HG02884 (cell line): Measurements from ENCODE around the gene SNTB2.
"Not testable (repeated sequence)": the region's sequence is repeated elsewhere in the genome, so short reads cannot be mapped to it uniquely, and the experiment has no call there.

Experiments used
- ATAC-seq: cut with Tn5 transposase; IDR thresholded peaks from one replicate; pipeline ENCODE4 v1.9.1; 2021; ENCODE audit warnings: mild to moderate bottlenecking, moderate library complexity; ENCODE audit not compliant: unreplicated experiment

SNTB2 gene

DNA sequence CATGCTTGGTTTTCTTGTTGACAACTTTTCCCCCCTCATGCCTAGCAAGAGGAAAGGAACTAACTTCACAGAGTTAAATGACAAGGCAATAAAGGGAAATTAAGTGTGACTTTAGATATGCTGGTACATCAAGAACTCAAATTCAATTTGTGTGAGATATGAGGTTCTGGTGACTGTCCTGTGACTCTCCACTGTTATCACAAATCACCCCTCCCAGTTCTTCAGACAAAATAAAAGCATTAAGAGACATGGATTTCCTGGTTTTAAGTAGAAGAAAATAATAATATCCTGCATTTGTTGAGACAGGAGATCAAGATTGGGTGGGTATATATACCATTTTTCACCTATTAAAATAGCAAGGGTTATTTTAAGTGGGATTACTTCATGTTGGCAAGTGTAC is 46.2 kb downstream of the SNTB2 start:
- no peak for ATAC-seq

DNA sequence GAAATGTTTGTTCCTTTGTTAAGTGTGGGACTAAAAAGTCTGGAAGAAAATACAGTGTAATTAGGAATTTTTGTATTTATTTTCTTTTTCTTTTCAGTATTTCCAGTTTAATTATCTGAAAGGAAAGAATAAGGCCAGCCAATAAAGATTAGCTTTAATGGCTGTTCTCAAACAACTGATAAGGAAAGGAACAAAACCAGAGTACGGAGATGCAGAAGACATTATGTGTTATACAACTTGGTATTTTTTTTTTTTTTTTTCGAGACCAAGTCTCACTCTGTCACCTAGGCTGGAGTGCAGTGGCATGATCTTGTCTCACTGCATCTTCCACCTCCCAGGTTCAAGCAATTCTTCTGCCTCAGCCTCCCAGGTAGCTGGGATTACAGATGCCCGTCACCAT is 47.5 kb downstream of the SNTB2 start:
- ATAC-seq, result no peak

DNA sequence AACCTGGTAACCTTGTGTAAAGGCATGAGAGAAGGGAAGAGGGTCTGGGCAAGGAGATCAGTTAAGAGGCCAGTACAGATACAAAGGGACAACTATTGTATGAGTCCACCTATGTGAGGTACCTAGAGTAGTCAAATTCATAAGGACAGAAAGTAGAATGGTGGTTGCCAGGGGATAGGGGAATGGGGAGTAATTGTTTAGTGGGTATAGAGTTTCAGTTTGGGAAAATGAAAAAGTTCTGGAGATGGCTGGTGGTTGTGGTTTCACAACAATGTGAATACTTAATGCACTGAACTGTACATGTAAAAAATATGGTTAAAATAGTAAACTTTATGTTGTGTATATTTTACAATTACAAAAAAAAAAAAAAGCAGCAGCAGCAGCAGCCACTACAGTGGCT is 49.4 kb downstream of the SNTB2 start:
- ATAC-seq, result no peak

DNA sequence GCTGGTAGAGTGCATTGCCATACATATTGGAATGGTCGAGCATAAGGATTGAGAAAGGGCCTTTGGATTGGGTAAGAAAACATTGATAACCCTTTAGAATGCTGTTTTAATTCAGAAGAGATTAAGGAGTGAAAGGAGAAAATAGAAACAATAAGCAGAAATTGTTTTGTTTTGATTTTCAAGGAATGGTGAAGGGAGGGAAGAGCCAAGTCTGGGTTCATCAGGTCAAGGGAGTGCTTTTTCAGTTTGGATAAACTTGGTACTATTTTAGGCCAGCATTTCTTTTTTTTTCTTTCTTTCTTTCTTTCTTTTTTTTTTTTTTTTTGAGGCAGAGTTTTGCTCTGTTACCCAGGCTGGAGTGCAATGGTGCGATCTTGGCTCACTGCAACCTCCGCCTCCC is 50.3 kb downstream of the SNTB2 start:
- no peak for ATAC-seq

DNA sequence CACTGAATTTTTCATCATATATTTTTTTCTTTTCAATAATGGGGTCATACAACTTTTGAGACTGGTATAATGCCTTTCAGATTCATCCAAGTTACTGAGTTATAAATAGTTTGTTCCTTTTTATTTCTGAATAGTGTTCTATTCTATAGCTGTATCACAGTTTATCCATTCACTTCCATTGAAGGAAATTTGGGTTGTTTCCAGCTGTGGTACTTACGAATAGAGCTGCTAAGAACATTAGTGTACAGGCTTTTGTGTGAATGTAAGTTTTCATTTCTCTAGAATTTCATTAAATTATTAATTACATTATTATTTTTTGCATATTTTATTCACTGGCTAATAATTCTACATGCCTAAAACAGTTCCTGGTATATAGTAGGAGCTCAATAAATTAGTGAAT is 52.9 kb downstream of the SNTB2 start:
- no peak for ATAC-seq

DNA sequence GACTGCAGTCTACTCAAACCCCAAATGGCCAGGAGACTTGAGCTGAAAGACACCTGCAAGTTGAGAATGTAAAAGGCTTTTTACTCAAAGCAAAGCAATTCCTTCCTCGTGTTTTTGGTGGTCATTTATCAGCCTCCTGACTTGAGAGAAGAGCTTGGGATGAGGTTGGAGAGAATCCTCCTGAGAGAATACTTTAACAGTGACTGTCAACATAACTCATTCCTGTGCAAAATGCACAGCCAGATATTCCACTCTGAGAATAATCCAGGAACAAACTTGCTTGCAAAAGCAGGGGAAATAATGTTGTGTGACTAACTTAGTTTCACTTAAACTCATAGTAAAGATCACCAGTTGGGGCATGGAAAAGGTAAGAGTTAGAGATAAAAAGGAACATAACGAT is 53.4 kb downstream of the SNTB2 start:
- ATAC-seq, result no peak

DNA sequence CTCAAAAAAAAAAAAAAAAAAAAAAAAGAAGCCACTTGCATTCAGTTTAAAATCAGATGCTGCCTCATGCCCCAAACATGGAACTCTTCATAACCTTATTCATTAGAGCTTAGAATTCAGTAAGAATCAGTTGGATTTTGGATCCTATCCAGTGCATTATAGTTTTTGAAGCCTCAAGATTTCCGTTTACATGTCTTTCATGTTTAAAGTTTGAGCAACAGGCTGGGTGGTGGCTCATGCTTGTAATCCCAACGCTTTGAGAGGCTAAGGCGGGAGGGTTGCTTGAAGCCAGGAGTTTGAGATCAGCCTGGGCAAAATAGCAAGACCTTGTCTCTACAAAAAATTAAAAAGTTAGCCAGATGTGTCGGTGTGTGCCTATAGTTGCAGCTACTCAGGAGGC is 55.0 kb downstream of the SNTB2 start:
- no peak for ATAC-seq

DNA sequence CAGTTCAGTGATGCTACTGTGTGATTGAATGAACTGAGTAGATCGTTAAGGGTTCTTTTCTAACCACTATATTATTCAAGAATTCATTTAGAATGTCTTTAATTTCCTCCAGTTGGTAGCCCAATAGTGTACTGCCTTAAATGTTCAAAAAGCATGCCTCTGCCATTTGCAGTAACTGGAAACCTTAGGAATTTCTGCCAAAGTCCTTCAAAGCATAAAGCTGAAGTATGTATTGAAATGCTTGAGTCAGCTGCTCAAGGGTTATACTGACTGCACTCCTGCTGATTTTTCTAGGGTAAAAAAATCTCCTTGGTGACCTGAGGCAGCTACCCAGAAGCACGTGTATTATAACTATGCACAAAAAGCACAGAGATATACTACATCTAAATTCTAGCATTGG is 56.5 kb downstream of the SNTB2 start:
- no peak for ATAC-seq

DNA sequence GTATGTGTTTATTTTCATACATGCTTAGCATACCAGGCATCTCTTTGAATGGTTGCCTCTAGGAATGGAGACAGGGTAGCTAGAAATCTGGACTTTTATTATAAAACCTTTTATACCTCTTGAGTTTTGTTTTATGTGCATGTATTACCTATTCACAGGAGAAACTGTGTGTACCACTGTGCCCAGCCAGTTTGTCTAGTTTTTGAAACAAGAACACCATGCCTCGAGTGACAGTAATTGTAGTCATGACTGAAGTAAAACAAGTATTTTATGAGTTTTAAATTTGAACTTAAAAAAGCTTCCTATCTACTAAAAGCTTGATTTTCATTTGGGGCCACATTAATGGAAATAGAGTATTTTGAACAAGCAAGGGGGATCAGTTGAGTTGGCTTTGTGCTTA is 57.4 kb downstream of the SNTB2 start:
- ATAC-seq, result no peak

DNA sequence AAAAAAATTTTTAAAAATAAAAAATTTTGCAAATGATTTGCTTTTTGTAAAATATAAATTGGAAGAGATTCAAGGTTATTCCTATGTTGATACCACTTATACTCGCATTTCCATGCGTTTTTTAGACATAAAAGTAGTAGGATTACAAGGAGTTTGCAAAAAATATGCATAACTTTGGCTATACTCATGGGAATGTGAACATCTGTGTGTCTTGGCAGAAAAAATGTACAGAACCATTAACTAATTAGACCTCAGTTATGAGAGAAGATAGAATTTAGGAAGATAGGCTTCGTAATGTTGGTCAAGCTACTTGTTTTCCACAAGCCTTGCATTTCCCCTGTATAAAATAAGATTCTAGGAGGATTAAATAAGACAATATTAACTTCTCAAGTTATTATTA is 63.1 kb downstream of the SNTB2 start:
- ATAC-seq, result no peak

DNA sequence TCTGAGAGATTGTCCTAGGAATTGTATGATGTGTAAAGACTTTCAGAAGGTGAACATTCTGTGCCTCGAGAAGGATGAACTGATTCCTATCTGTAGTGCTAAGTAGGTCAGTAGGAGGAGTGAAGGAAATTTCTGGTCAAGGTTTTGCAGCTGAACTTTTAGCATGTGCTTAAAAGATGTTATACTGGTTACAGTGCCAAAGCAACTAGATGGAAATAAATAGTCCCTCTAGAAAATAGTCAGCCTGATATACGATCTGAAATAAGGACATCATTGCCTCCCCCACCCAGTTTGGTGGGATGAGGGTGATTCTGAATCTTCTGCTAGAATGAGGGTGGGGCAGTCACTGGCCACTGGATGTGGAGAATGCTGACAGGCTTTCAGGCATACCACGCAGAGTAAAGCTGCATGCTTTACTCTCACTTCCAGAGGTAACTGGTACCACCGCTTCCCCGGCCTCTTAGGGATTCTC is 66.9 kb downstream of the SNTB2 start:
- no peak for ATAC-seq

DNA sequence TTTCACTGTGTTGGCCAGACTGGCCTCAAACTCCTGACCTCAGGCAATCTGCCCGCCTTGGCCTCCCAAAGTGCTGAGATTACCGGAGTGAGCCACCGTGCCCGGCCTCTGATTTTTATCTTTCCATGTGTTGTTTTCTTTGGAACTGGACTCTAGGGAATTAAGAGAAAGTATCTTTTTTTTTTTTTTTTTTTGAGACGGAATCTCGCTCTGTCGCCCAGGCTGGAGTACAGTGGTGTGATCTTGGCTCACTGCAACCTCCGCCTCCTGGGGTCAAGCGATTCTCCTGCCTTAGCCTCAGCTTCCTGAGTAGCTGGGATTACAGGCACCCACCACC is 72.4 kb downstream of the SNTB2 start:
- ATAC-seq, result not testable (repeated sequence)

DNA sequence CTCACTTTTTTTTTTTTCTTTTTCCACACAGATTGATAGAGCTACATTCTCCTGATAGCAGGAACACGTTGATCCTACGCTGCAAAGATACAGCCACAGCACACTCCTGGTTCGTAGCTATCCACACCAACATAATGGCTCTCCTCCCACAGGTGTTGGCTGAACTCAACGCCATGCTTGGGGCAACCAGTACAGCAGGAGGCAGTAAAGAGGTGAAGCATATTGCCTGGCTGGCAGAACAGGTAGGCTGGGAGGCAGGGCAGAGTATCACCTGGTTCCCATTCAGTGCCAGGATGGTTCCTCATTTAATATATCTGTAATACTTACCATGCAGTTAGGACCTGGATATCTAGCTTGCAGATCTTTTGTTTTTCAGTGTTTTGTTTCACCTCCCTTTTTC is 73.1 kb downstream of the SNTB2 start:
- ATAC-seq, result no peak

DNA sequence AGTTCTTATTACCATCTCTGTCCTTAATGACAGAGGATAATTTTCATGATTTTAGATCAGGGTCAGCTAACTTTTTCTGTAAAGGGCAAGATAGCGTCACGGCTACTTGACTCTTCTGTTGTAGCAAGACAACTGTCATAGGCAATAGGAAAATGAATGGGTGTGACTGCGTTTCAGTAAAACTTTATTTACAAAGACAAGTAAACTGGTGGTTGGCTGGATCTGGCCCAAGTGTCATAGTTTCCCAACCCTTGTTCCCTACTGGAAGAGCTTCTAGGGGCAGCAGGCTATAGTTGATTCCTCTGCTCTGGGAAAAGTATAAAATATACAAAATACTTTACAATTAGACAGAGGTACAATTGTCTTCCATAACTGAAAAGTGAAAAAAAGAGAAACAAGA is 73.5 kb downstream of the SNTB2 start:
- no peak for ATAC-seq

DNA sequence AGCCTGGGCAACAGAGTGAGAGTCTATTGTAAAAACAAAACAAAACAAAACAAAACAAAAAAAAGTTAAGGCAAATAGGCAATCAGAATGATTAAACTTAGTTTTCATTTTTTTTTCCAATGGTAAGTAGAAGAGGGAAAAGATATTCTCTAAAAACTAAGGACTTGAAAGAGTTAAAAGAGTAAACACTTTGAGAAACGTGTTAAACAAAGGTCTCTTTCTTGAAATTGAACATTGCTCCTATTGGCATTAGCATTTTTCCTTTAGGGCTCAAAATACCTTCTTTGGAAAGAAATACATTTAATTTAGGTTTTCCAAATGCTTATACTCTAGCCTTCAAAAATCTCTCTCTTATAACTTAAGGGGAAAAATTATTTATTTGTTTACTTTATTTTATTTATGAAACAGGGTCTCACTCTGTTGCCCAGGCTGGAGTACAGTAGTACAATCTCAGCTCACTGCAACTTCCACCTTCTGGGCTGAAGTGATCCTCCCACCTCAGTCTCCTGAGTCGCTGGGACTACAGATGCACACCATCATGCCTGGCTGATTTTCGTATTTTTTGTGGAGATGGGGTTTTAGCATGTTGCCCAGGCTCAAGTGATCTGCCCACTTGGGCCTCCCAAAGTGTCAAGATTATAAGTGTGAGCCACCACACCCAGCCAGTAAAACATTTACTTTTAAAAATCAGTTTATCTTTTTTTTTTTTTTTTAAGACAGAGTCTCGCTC is 79.5 kb downstream of the SNTB2 start:
- ATAC-seq, result no peak

DNA sequence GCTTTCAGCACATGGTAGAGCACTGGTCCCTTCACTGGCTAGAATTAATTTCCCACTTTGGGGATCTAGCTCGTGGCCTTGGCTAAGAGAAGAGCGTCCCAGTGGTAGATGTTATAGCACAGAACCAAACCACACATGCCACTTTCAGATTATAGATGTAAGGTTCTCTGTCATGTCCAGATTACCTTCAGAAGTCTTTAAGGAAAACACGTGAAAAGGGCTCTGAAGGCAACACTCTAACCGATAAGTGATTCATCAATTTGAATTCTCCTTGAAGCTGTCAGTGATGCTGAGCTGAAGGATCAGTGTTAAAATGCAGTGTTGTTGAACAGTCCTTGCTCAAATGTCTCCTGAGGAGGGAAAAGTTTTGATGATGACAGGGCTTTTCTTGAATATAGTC is 80.7 kb downstream of the SNTB2 start:
- no peak for ATAC-seq

DNA sequence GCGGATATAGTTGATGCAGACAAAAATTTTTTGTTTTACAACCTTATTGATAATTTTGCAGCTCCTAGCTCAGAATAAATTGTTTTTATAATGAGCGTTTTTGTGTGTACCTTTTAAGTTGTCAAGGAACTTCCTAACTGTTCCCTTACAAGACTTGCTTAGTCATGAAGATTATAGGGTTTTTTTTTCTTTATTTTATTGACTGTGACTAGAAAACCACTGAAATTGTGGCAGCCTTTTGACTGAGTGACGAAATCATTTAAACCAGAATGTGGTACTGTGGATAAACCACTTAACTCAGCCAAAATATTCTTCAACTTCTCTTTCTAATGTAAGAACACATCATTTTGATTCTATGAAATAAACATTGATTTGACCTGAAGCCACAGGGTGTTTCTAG is 83.4 kb downstream of the SNTB2 start:
- no peak for ATAC-seq

DNA sequence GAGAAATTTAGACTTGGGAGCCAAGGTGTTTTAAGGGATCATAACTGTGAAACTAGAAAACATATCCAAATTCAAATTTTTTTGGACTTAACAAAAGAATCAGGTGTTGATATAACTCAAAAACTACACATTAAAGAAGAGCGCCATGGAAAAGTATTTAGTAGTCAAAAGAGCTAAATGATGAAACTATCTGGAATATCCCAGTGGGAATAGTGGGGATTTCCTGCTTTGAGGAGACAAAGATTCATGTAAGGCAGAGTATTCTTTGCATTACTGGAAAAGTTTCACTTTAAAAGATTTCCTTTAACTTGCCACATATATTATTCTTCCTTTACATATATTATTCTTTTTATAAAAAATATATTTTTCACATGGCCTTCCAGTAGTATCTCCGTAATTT is 83.9 kb downstream of the SNTB2 start:
- no peak for ATAC-seq

DNA sequence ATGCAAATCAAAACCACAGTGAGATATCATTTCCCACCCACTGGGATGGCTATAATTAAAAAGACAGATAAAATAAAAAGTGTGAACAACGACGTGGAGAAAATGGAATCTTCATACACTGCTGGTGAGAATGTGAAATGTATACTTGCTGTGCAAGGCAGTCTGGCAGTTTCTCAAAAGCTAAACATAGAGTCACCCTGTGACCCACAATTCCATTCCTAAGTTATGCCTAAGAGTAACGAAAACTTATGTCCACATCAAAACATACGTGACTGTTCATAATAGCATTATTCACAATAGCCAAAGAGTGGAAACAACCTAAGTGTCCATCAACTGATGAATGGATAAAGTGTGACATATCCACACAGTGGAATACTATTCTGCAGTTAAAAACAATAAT is 86.0 kb downstream of the SNTB2 start:
- ATAC-seq, result no peak

DNA sequence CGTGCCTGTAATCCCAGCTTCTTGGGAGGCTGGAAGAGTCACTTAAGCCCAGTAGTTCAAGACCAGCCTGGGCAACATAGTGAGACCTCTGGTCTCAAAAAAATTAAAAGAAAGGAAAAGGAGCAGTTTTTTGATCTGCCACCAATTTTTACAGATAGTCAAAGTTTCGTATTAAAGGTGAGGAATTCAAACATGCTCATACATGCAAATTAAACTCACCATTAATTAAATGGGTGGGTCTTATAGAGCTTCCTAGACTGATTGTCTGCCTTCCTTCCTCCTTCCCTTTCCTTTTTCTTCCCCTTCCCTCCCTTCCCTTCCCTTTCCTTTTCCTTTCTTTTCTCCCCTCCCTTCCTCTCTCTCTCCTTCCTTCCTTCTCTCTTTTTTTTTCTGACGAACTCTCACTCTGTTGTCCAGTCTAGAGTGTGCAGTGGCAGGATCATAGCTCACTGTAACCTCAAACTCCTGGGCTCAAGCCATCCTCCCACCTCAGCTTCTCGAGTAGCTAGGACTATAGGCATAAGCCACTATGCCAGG is 87.8 kb downstream of the SNTB2 start:
- ATAC-seq, result no peak

DNA sequence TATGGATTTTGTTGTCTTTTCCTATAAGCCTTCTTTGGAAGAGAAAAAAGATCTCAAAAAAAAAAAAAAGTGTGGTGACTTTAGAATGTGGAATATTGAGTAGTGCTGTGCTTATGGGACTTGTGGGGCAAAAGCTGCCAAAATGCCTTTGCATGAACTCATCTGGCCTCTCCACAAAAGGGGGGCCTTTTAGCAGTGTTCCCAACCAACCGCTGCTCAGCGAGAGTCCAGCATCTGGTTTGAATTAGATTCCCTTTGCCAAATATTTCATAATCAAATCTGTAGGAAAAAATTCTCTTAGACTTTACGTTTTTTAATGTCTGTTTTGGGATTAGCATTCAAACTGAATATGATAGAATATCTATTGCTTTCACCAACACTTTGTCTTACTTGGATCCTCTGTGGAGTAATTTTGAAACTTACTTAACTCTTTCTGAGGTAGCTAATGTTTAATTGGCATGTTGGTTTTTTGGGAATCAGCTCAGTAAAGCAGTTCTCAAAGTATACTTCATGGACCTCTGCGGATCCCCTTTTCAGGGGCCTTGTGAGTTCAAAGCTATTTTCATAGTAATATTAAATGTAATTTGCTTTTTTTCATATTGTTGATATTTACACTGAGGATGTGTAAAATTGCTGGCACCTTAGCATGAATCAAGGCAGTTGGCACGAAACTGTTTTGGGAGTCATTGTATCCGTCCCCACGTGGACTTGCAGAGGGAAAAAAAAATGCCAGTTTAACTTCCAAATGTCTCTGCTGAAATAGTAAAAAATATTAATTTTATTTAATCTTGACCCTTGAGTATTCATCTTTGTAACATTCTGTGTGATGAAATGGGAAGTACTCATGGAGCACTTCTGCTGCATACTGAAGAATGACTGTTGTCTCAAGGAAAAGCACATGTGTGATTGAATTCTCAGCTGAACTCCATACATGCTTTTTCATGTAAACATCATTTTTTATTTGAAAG is 89.5 kb downstream of the SNTB2 start:
- ATAC-seq, result no peak

DNA sequence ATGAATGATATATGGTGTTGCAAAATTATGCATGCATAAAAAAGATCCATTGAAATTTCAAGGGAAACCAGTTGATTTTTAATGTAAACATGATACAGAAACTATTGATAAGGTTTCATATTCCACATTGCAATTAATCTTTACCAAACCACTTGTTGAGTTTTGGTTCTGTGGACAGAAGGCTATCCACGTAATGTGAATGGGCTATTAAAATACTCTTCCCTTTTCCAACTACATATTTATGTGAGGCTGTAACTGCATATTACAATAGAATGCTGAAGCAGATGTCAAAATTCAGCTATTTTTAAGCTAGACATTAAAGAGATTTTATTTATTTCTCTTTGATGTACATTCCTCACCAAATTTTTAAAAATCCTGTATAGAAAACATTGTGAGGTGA is 90.4 kb downstream of the SNTB2 start:
- ATAC-seq, result no peak
